ENCODE data around the gene GABRA5.
"Not testable (repeated sequence)": the region's sequence is repeated elsewhere in the genome, so short reads cannot be mapped to it uniquely, and the experiment has no call there.

The GABRA5 gene

GRCh38 chr15:26879706-26880105 is 12.8 kb downstream of the GABRA5 start:
- no peak for DNase-seq

- no peak for DNase-seq
These were observed 15.2 kb downstream of the GABRA5 start for GRCh38 chr15:26882112-26882511.

- no peak for DNase-seq
These were observed 15.9 kb downstream of the GABRA5 start for GRCh38 chr15:26882616-26883365.

- DNase-seq, result no peak
These were observed 16.6 kb downstream of the GABRA5 start for GRCh38 chr15:26883466-26883865.

GRCh38 chr15:26886566-26886965 is 19.7 kb downstream of the GABRA5 start:
- DNase-seq, result no peak

GRCh38 chr15:26887926-26888666 is 21.2 kb downstream of the GABRA5 start:
- no peak for DNase-seq

- DNase-seq, result no peak
These were observed 21.9 kb downstream of the GABRA5 start for GRCh38 chr15:26888761-26889160.

GRCh38 chr15:26889298-26889898 is 22.5 kb downstream of the GABRA5 start:
- DNase-seq, result peak; percentile 19

GRCh38 chr15:26890451-26890850 is 23.6 kb downstream of the GABRA5 start:
- no peak for DNase-seq

GRCh38 chr15:26890988-26891387 is 24.1 kb downstream of the GABRA5 start:
- no peak for DNase-seq

GRCh38 chr15:26891448-26892181 is 24.8 kb downstream of the GABRA5 start:
- DNase-seq, result peak; percentile 45

GRCh38 chr15:26892182-26892518 is 25.3 kb downstream of the GABRA5 start:
- DNase-seq, result no peak

- no peak for DNase-seq
These were observed 25.8 kb downstream of the GABRA5 start for GRCh38 chr15:26892678-26893077.

- DNase-seq, result no peak
These were observed 26.6 kb downstream of the GABRA5 start for GRCh38 chr15:26893351-26894065.

- DNase-seq, result no peak
These were observed 27.3 kb downstream of the GABRA5 start for GRCh38 chr15:26894181-26894580.

GRCh38 chr15:26895346-26895745 is 28.5 kb downstream of the GABRA5 start:
- DNase-seq, result not testable (repeated sequence)

- no peak for DNase-seq
These were observed 32.8 kb downstream of the GABRA5 start for GRCh38 chr15:26899658-26900057.

- no peak for DNase-seq
These were observed 34.2 kb downstream of the GABRA5 start for GRCh38 chr15:26901041-26901440.

GRCh38 chr15:26910715-26911114 is 43.9 kb downstream of the GABRA5 start:
- DNase-seq, result no peak

GRCh38 chr15:26921433-26921832 is 54.6 kb downstream of the GABRA5 start:
- no peak for DNase-seq

GRCh38 chr15:26926081-26926480 is 59.2 kb downstream of the GABRA5 start:
- no peak for DNase-seq

GRCh38 chr15:26928051-26928450 is 61.2 kb downstream of the GABRA5 start:
- no peak for DNase-seq

GRCh38 chr15:26929588-26929987 is 62.7 kb downstream of the GABRA5 start:
- DNase-seq, result no peak
